K562 (cell line): Measurements from ENCODE around the gene TBL2. TPM values are rescaled to one million over a fixed set of nuclear protein-coding genes. Genes with fewer than 3 reads are reported as not detected.

Experiments
- FOS ChIP-seq: IDR thresholded peaks from 3 replicates; pipeline ENCODE4 v1.6.1; 2011; ENCODE audit not compliant: insufficient read length; ENCODE audit errors: extremely low read depth
- FOXP1 ChIP-seq: sonication (generic); formaldehyde crosslinking; IDR thresholded peaks from 2 replicates; pipeline ENCODE4 v1.8.0; 2022; ENCODE audit warnings: mild to moderate bottlenecking, missing genetic modification reagents
- HDAC1 ChIP-seq, 2 experiments: fragments of 450-650 bp; IDR thresholded peaks; 2 replicates each; pipeline ENCODE4 v1.6.1; 2016 to 2017; ENCODE audit warnings: inconsistent platforms in 1 of 2, mild to moderate bottlenecking in 1 of 2, moderate library complexity in 1 of 2
- HDAC3 ChIP-seq: fragments of 450-650 bp; IDR thresholded peaks from 2 replicates; pipeline ENCODE4 v1.6.1; 2018; ENCODE audit warnings: borderline replicate concordance, mild to moderate bottlenecking, moderate library complexity; ENCODE audit not compliant: partially characterized antibody
- HINFP ChIP-seq: fragments of 450-650 bp; conservative IDR thresholded peaks from 2 replicates; pipeline ENCODE4 v1.6.1; 2016; ENCODE audit warnings: missing genetic modification characterization, low read depth, mild to moderate bottlenecking, control low read depth, missing compliant biosample characterization
- MBD1 ChIP-seq: fragments of 250-450 bp; sonication (Bioruptor Pico); IDR thresholded peaks from 2 replicates; pipeline ENCODE4 v1.8.0; 2022; ENCODE audit warnings: inconsistent platforms
- MITF ChIP-seq: IDR thresholded peaks from 2 replicates; pipeline ENCODE4 v1.6.1; 2014; ENCODE audit warnings: antibody characterized with exemption
- MTF1 ChIP-seq: fragments of 250-450 bp; sonication (Bioruptor Pico); IDR thresholded peaks from 2 replicates; pipeline ENCODE4 v1.9.0; 2021; ENCODE audit warnings: moderate library complexity, mild to moderate bottlenecking, inconsistent platforms, borderline replicate concordance
- POLR2H ChIP-seq: IDR thresholded peaks from 2 replicates; pipeline ENCODE4 v1.6.1; 2016; ENCODE audit warnings: missing genetic modification characterization, low read depth, mild to moderate bottlenecking, control low read depth, missing compliant biosample characterization, moderate library complexity
- SMAD1 ChIP-seq: fragments of 150-350 bp; IDR thresholded peaks from 2 replicates; pipeline ENCODE4 v1.6.1; 2014; ENCODE audit warnings: low read length, low read depth; ENCODE audit not compliant: partially characterized antibody
- TFE3 ChIP-seq: fragments of 450-650 bp; formaldehyde crosslinking; IDR thresholded peaks from 2 replicates; pipeline ENCODE4 v1.4.0; 2020; ENCODE audit warnings: mild to moderate bottlenecking, mixed read lengths
- THAP12 ChIP-seq: fragments of 250-450 bp; sonication (Bioruptor Pico); IDR thresholded peaks from 2 replicates; pipeline ENCODE4 v1.9.0; 2021; ENCODE audit warnings: mild to moderate bottlenecking, inconsistent platforms
- THRB ChIP-seq: fragments of 450-650 bp; formaldehyde crosslinking; conservative IDR thresholded peaks from 2 replicates; pipeline ENCODE4 v1.4.0; 2022; ENCODE audit warnings: mild to moderate bottlenecking, missing genetic modification characterization
- YY1 ChIP-seq, 3 experiments: IDR thresholded peaks; 2 replicates each; pipeline ENCODE4 v1.6.1; 2011; ENCODE audit warnings: low read length in 2 of 3, mild to moderate bottlenecking in 2 of 3, moderate library complexity in 2 of 3, borderline replicate concordance in 1 of 3, control low read depth in 1 of 3, low read depth in 1 of 3; ENCODE audit not compliant: insufficient read depth in 3 of 3, insufficient replicate concordance in 2 of 3, control insufficient read depth in 1 of 3, insufficient read length in 1 of 3; ENCODE audit errors: extremely low read depth in 1 of 3
- ZFPM2 ChIP-seq: fragments of 250-450 bp; sonication (Bioruptor Pico); IDR thresholded peaks from 2 replicates; pipeline ENCODE4 v1.5.1; 2022; ENCODE audit warnings: mild to moderate bottlenecking
- polyA plus RNA-seq, 8 experiments: library from polyadenylated mRNA; depleted of rRNA in 4 of 8; stranded (reverse) in 5 of 8; unstranded in 3 of 8; fragments of >200 nt; fragmentation: Nextera tagmentation in 2 of 8; fragmentation: Illumina TruSeq in 1 of 8; extraction: Ambion mirVana in 2 of 8; extraction: Trizol in 1 of 8; gene quantifications; 2 replicates each; pipeline versions ENCODE4 v1.2.1 to v1.2.3, GENCODE V29; 2011 to 2014; ENCODE audit warnings: inconsistent platforms in 1 of 8, missing spikeins in 1 of 8
- total RNA-seq, 7 experiments: library from RNA; depleted of rRNA in 6 of 7; stranded (reverse); fragments of >200 nt in 6 of 7; fragmentation: Illumina TruSeq in 2 of 7; extraction: Trizol in 2 of 7; gene quantifications; 2 replicates each; pipeline versions ENCODE4 v1.2.1 to v1.2.3, GENCODE V29; 2011 to 2021; ENCODE audit warnings: low replicate concordance in 1 of 7

Gene TBL2
- total and polyA plus RNA-seq, 9 of the 15 experiments (the other 6 are each of a cell fraction or from before 2014, with no cell fraction given) = 2.5 to 123 (median 49.2) TPM

- TF ChIP-seq HINFP (tag) (no peak), THRB (CRISPR knock-in tag) (no peak; the same call in 1 of the 2 replicates), MBD1 (no peak), YY1 (IDR thresholded peaks at IDR 0.05; ENCODE audit: borderline replicate concordance in 1 of 3, control insufficient read depth in 1 of 3, extremely low read depth in 1 of 3, insufficient read depth in 3 of 3, insufficient read length in 1 of 3, insufficient replicate concordance in 2 of 3, low read depth in 1 of 3, low read length in 2 of 3) (peak; percentile 19 to 55 (median 43)), ZFPM2 (CRISPR knock-in tag) (no peak), FOS (peak; percentile 98), THAP12 (CRISPR knock-in tag) (no peak), FOXP1 (CRISPR knock-in tag) (peak; percentile 91), SMAD1 (peak; percentile 95), POLR2H (tag) (peak; percentile 87), TFE3 (no peak), MTF1 (CRISPR knock-in tag) (no peak), HDAC1 (IDR thresholded peaks at IDR 0.05) (peak in 1 of 2 experiments; percentile 75; a peak in 2 of 4 replicates), HDAC3 (peak; percentile 77), MITF (no peak)
Measured at GRCh38 chr7:73522105-73522872, 56.1 kb downstream of the TBL2 start, which contains the start of gene BAZ1B (continued).
